Transverse colon (tissue), 4 donors: Measurements from ENCODE around the gene ACP1. TPM values are rescaled to one million over a fixed set of nuclear protein-coding genes. Genes with fewer than 3 reads are reported as not detected.

Experiments
- DNase-seq: peaks from one replicate; pipeline ENCODE4 v3.0.0-alpha.2; 2019
- H3K27ac ChIP-seq, 4 donors: fragments of 200-600 bp; sonication (generic); 2 replicates each; pipeline ENCODE4 v1.5.1; 2016 to 2018; ENCODE audit warnings: inconsistent platforms in 4 of 4
- H3K27me3 ChIP-seq: fragments of 200-600 bp; sonication (generic); 2 replicates; pipeline ENCODE4 v1.5.1; 2017; ENCODE audit warnings: inconsistent platforms
- H3K36me3 ChIP-seq, 4 donors: fragments of 200-600 bp; sonication (generic); 2 replicates each; pipeline ENCODE4 v1.5.1; 2017 to 2019; ENCODE audit warnings: inconsistent platforms in 4 of 4
- H3K4me1 ChIP-seq, 4 donors: fragments of 200-600 bp; sonication (generic); 2 replicates each; pipeline ENCODE4 v1.5.1; 2017 to 2020; ENCODE audit warnings: inconsistent platforms in 4 of 4
- H3K4me3 ChIP-seq, 4 donors: fragments of 200-600 bp; sonication (generic); 1 replicate in 1 of 4; 2 replicates in 3 of 4; pipeline versions ENCODE4 v1.5.1 to v1.6.1; 2017 to 2019; ENCODE audit warnings: inconsistent platforms in 4 of 4
- H3K9me3 ChIP-seq, 2 donors: fragments of 200-600 bp; sonication (generic); 2 replicates each; pipeline ENCODE4 v1.5.1; 2017 to 2019; ENCODE audit warnings: inconsistent platforms in 2 of 2
- CTCF ChIP-seq, 5 experiments: fragments of 200-600 bp in 3 of 5; fragments of 450-650 bp in 2 of 5; sonication (generic) in 3 of 5; IDR thresholded peaks; 1 replicate in 2 of 5; 2 replicates in 3 of 5; pipeline ENCODE4 v1.5.1; 2016 to 2017; ENCODE audit warnings: antibody characterized with exemption in 5 of 5, inconsistent platforms in 3 of 5, mild to moderate bottlenecking in 2 of 5, moderate library complexity in 1 of 5
- EP300 ChIP-seq: sonication (generic); formaldehyde crosslinking; IDR thresholded peaks from one replicate; pipeline ENCODE4 v1.6.1; 2017; ENCODE audit warnings: antibody characterized with exemption, low read depth
- POLR2A ChIP-seq: fragments of 450-650 bp; IDR thresholded peaks from one replicate; pipeline ENCODE4 v1.6.1; 2016; ENCODE audit warnings: antibody characterized with exemption, mild to moderate bottlenecking, moderate library complexity
- POLR2AphosphoS5 ChIP-seq, 3 donors: sonication (generic); formaldehyde crosslinking; IDR thresholded peaks; one replicate each; pipeline ENCODE4 v1.6.1; 2016; ENCODE audit warnings: antibody characterized with exemption in 3 of 3
- WGBS, 2 donors: methylation state at CpG; one replicate each; pipeline ENCODE4 v1.1.5; 2018; ENCODE audit warnings: low coverage in 1 of 2; 5-methylcytosine and 5-hydroxymethylcytosine counted together
- in situ Hi-C, 4 donors: fragments of 200-750 bp; cut with MboI; loops; one replicate each; pipeline versions ENCODE4 v1.15.0 to v1.15.1; 2017; ENCODE audit warnings: low sequenced_read_pairs in 3 of 4, low pct_ligation_motif_present in 1 of 4, low pct_unique_long_range_greater_than_20kb in 1 of 4
- intact Hi-C: fragments of 100-400 bp; cut with DNase I; formaldehyde crosslinking; loops from one replicate; pipeline ENCODE4 v1.15.1; 2023; ENCODE audit warnings: low total_unique reads
- total RNA-seq, 4 donors: library from RNA; depleted of rRNA; stranded (reverse); fragments of >200 nt; gene quantifications; one replicate each; pipeline ENCODE4 v1.1.0, GENCODE V29; 2016

The ACP1 gene
- total RNA-seq, 4 donors from 2014 or later, result 21.3 to 96.1 (median 66.4) TPM

- in situ Hi-C loops, result no loop called here
- no peaks in the 10 kb centered on the region for H3K36me3 ChIP-seq
- H3K9me3 ChIP-seq, result no peaks in the 10 kb centered on the region
- 17 to 66% methylated on average over 3 to 13 of the region's 13 CpGs for WGBS, 2 donors
- no peak overlapping the region for H3K27ac ChIP-seq
- no peaks in the 10 kb centered on the region for H3K27me3 ChIP-seq
- no peaks in the 10 kb centered on the region for H3K4me1 ChIP-seq
- intact Hi-C loops, result no loop called here
- no peak overlapping the region for H3K4me3 ChIP-seq
- TF ChIP-seq POLR2A (no peak), POLR2AphosphoS5 (IDR thresholded peaks at IDR 0.05) (no peak), EP300 (no peak), CTCF (IDR thresholded peaks at IDR 0.05) (no peak)
- no peak for DNase-seq
Measured at GRCh38 chr2:309148-309953, 44.6 kb downstream of the ACP1 start.

GRCh38 chr2:309954-310510 is 45.3 kb downstream of the ACP1 start:
- Histone ChIP-seq H3K4me1 (no peaks in the 10 kb centered on the region), H3K4me3 (no peak overlapping the region), H3K9me3 (no peaks in the 10 kb centered on the region), H3K27ac (no peak overlapping the region), H3K27me3 (no peaks in the 10 kb centered on the region), H3K36me3 (no peaks in the 10 kb centered on the region)
- WGBS, 2 donors, result 79 to 85% methylated on average over 7 to 10 of the region's 10 CpGs
- no peak for TF ChIP-seq POLR2A
- no peak for TF ChIP-seq CTCF (IDR thresholded peaks at IDR 0.05)
- TF ChIP-seq EP300, result no peak
- TF ChIP-seq POLR2AphosphoS5 (IDR thresholded peaks at IDR 0.05), result no peak
- no peak for DNase-seq
- intact Hi-C loops (no loop called here), in situ Hi-C loops (no loop called here)

GRCh38 chr2:310994-311393 is 46.2 kb downstream of the ACP1 start:
- no peak for DNase-seq
- H3K9me3 ChIP-seq, result no peaks in the 10 kb centered on the region
- WGBS, 2 donors, result 70 to 71% methylated on average over 3 to 5 of the region's 5 CpGs
- H3K27me3 ChIP-seq, result no peaks in the 10 kb centered on the region
- no peak overlapping the region for H3K4me3 ChIP-seq
- intact Hi-C loops (no loop called here), in situ Hi-C loops (no loop called here)
- no peaks in the 10 kb centered on the region for H3K36me3 ChIP-seq
- H3K4me1 ChIP-seq, result no peaks in the 10 kb centered on the region
- TF ChIP-seq EP300 (no peak), POLR2AphosphoS5 (IDR thresholded peaks at IDR 0.05) (no peak), CTCF (IDR thresholded peaks at IDR 0.05) (no peak), POLR2A (no peak)
- no peak overlapping the region for H3K27ac ChIP-seq

GRCh38 chr2:313991-314390 is 49.2 kb downstream of the ACP1 start:
- Histone ChIP-seq H3K36me3 (no peaks in the 10 kb centered on the region), H3K4me1 (no peaks in the 10 kb centered on the region), H3K4me3 (no peak overlapping the region), H3K27me3 (no peaks in the 10 kb centered on the region), H3K9me3 (no peaks in the 10 kb centered on the region), H3K27ac (no peak overlapping the region)
- in situ Hi-C loops (no loop called here), intact Hi-C loops (no loop called here)
- no peak for TF ChIP-seq CTCF (IDR thresholded peaks at IDR 0.05)
- TF ChIP-seq EP300, result no peak
- TF ChIP-seq POLR2A, result no peak
- no peak for TF ChIP-seq POLR2AphosphoS5 (IDR thresholded peaks at IDR 0.05)
- DNase-seq, result no peak
- 83% methylated on average over 14 of the region's 14 CpGs; no CpG with 5 or more reads in 1 of the 2 donors for WGBS, 2 donors
